ENCODE results near the gene SLC26A6. TPM values are rescaled to one million over a fixed set of nuclear protein-coding genes. Genes with fewer than 3 reads are reported as not detected.

The SLC26A6 gene
- total and polyA plus RNA-seq, 2 of the 13 experiments (the other 11 are each of a cell fraction or from before 2014, with no cell fraction given): 40.7 to 184 TPM

DNA sequence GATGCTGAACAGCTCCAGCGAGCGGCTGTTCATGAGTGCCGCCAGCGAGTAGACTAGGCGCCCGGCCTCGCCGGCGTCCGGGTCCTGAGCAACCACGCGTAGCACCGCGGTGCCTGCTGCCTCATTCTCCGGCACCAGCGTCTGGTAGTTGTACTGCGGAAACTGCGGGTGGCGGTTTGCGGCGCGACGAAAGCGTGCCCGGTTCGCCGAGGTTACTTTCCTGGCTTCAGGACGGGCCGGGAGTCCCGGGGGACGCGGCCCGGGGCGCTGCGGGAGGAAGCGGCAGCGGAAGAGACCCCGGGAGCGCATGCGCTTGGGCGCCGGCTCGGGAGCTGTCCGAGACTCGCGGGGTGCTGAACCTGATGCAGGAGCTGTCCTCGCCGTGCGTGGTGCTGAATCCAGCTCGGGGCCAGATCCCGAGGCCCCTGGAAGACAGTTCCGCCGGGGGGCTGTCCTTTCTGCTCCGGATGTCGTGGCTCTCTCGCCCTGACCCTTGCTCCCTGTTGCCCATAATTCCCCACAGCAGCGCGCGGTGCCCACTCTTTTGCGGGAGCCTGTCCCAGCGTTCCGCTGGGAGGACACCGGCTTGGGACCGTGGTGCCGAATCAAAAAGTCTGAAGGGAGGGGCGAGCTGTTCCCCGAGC, 26.4 kb upstream of the SLC26A6 start (continued):
- TF ChIP-seq, protein P1, sequence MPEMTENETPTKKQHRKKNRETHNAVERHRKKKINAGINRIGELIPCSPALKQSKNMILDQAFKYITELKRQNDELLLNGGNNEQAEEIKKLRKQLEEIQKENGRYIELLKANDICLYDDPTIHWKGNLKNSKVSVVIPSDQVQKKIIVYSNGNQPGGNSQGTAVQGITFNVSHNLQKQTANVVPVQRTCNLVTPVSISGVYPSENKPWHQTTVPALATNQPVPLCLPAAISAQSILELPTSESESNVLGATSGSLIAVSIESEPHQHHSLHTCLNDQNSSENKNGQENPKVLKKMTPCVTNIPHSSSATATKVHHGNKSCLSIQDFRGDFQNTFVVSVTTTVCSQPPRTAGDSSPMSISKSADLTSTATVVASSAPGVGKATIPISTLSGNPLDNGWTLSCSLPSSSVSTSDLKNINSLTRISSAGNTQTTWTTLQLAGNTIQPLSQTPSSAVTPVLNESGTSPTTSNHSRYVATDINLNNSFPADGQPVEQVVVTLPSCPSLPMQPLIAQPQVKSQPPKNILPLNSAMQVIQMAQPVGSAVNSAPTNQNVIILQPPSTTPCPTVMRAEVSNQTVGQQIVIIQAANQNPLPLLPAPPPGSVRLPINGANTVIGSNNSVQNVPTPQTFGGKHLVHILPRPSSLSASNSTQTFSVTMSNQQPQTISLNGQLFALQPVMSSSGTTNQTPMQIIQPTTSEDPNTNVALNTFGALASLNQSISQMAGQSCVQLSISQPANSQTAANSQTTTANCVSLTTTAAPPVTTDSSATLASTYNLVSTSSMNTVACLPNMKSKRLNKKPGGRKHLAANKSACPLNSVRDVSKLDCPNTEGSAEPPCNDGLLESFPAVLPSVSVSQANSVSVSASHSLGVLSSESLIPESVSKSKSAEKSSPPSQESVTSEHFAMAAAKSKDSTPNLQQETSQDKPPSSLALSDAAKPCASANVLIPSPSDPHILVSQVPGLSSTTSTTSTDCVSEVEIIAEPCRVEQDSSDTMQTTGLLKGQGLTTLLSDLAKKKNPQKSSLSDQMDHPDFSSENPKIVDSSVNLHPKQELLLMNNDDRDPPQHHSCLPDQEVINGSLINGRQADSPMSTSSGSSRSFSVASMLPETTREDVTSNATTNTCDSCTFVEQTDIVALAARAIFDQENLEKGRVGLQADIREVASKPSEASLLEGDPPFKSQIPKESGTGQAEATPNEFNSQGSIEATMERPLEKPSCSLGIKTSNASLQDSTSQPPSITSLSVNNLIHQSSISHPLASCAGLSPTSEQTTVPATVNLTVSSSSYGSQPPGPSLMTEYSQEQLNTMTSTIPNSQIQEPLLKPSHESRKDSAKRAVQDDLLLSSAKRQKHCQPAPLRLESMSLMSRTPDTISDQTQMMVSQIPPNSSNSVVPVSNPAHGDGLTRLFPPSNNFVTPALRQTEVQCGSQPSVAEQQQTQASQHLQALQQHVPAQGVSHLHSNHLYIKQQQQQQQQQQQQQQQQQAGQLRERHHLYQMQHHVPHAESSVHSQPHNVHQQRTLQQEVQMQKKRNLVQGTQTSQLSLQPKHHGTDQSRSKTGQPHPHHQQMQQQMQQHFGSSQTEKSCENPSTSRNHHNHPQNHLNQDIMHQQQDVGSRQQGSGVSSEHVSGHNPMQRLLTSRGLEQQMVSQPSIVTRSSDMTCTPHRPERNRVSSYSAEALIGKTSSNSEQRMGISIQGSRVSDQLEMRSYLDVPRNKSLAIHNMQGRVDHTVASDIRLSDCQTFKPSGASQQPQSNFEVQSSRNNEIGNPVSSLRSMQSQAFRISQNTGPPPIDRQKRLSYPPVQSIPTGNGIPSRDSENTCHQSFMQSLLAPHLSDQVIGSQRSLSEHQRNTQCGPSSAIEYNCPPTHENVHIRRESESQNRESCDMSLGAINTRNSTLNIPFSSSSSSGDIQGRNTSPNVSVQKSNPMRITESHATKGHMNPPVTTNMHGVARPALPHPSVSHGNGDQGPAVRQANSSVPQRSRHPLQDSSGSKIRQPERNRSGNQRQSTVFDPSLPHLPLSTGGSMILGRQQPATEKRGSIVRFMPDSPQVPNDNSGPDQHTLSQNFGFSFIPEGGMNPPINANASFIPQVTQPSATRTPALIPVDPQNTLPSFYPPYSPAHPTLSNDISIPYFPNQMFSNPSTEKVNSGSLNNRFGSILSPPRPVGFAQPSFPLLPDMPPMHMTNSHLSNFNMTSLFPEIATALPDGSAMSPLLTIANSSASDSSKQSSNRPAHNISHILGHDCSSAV (CRISPR knock-in tag; IDR thresholded peaks at IDR 0.05; ENCODE audit: borderline replicate concordance): peak; percentile 100; the same call in 1 of the 2 replicates
- peak; percentile 100 for TF ChIP-seq ZSCAN20 (CRISPR knock-in tag; IDR thresholded peaks at IDR 0.05; ENCODE audit: borderline replicate concordance)
- TF ChIP-seq ZNF460 (CRISPR knock-in tag; IDR thresholded peaks at IDR 0.05; ENCODE audit: borderline replicate concordance): peak; percentile 75; the same call in 1 of the 2 replicates
- peak; percentile 100 for TF ChIP-seq ZFP90 (CRISPR knock-in tag; IDR thresholded peaks at IDR 0.05; ENCODE audit: borderline replicate concordance)
- TF ChIP-seq, protein P2, sequence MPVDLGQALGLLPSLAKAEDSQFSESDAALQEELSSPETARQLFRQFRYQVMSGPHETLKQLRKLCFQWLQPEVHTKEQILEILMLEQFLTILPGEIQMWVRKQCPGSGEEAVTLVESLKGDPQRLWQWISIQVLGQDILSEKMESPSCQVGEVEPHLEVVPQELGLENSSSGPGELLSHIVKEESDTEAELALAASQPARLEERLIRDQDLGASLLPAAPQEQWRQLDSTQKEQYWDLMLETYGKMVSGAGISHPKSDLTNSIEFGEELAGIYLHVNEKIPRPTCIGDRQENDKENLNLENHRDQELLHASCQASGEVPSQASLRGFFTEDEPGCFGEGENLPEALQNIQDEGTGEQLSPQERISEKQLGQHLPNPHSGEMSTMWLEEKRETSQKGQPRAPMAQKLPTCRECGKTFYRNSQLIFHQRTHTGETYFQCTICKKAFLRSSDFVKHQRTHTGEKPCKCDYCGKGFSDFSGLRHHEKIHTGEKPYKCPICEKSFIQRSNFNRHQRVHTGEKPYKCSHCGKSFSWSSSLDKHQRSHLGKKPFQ (CRISPR knock-in tag; IDR thresholded peaks at IDR 0.05; ENCODE audit: insufficient replicate concordance): peak; percentile 99
- TF ChIP-seq SALL2 (CRISPR knock-in tag; IDR thresholded peaks at IDR 0.05): peak; percentile 100
- peak; percentile 94 for TF ChIP-seq ZBTB21 (CRISPR knock-in tag; IDR thresholded peaks at IDR 0.05)
- TF ChIP-seq PPARG (CRISPR knock-in tag; conservative IDR thresholded peaks at IDR 0.05): peak; percentile 98
- peak; percentile 100 for TF ChIP-seq ZNF124 (CRISPR knock-in tag; IDR thresholded peaks at IDR 0.05)
- peak; percentile 93 for TF ChIP-seq PHF20 (CRISPR knock-in tag; IDR thresholded peaks at IDR 0.05)
- peak; percentile 100 for TF ChIP-seq PAWR (CRISPR knock-in tag; IDR thresholded peaks at IDR 0.05; ENCODE audit: borderline replicate concordance)
- TF ChIP-seq ZNF143 (CRISPR knock-in tag; IDR thresholded peaks at IDR 0.05): peak; percentile 81
- peak; percentile 95 for TF ChIP-seq JUND (CRISPR knock-in tag; IDR thresholded peaks at IDR 0.05)
- TF ChIP-seq PHF8 (CRISPR knock-in tag; IDR thresholded peaks at IDR 0.05): peak; percentile 82
- TF ChIP-seq ZNF816 (CRISPR knock-in tag; IDR thresholded peaks at IDR 0.05; ENCODE audit: borderline replicate concordance): peak; percentile 100
- TF ChIP-seq ZNF720 (CRISPR knock-in tag; IDR thresholded peaks at IDR 0.05): peak; percentile 99
- peak; percentile 100 for TF ChIP-seq EEA1 (CRISPR knock-in tag; IDR thresholded peaks at IDR 0.05; ENCODE audit: borderline replicate concordance)
- TF ChIP-seq, protein P3, sequence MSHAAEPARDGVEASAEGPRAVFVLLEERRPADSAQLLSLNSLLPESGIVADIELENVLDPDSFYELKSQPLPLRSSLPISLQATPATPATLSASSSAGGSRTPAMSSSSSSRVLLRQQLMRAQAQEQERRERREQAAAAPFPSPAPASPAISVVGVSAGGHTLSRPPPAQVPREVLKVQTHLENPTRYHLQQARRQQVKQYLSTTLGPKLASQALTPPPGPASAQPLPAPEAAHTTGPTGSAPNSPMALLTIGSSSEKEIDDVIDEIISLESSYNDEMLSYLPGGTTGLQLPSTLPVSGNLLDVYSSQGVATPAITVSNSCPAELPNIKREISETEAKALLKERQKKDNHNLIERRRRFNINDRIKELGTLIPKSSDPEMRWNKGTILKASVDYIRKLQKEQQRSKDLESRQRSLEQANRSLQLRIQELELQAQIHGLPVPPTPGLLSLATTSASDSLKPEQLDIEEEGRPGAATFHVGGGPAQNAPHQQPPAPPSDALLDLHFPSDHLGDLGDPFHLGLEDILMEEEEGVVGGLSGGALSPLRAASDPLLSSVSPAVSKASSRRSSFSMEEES (CRISPR knock-in tag; IDR thresholded peaks at IDR 0.05): peak; percentile 100
- peak; percentile 94 for TF ChIP-seq ZNF292 (CRISPR knock-in tag; IDR thresholded peaks at IDR 0.05; ENCODE audit: borderline replicate concordance, low read depth)

All from HepG2 (cell line).